K562 (cell line): ENCODE measurements around the gene HCN3. TPM values are rescaled to one million over a fixed set of nuclear protein-coding genes. Genes with fewer than 3 reads are reported as not detected.

Experiments used
- ATAC-seq: fragments of 200-7000 bp; cut with Tn5 transposase; 3 replicates; pipeline ENCODE4 v1.9.1; 2020; ENCODE audit warnings: moderate library complexity
- BruUV-seq: library from RNA; stranded (reverse); fragments of 400-500 nt; replicated peaks from 2 replicates; lab custom pipeline; 2021; lab: Mats Ljungman, UMichigan
- CTCF ChIA-PET: fragments of 300-600 bp; formaldehyde crosslinking; extraction: SDS; loops from one replicate; lab custom pipeline; 2021; ENCODE audit warnings: low intra/inter-chr PET ratio; lab: Yijun Ruan, JAX
- POLR2A ChIA-PET: fragments of 300-600, 350-650 bp; sonication (Branson Sonifier 250); formaldehyde crosslinking; extraction: SDS; loops from one replicate; lab custom pipeline; 2021; ENCODE audit warnings: antibody characterized with exemption, inconsistent platforms; lab: Yijun Ruan, JAX
- DNase-seq, 4 experiments: peaks; one replicate each; pipeline versions ENCODE4 v3.0.0 to v3.0.0-alpha.2; 2011 to 2018; ENCODE audit warnings: low spot score in 3 of 4, mixed read lengths in 3 of 4; ENCODE audit errors: extremely low read depth in 1 of 4
- FAIRE-seq: peaks from 2 replicates; lab custom pipeline; 2011; peaks lifted over from hg19 to GRCh38; lab: Jason Lieb, UNC
- H2AFZ ChIP-seq: 2 replicates; pipeline ENCODE4 v1.6.0; 2011; ENCODE audit warnings: low read depth, low read length, control low read depth, inconsistent platforms
- H3K27ac ChIP-seq: fragments of 200-600 bp; 3 replicates; pipeline ENCODE4 v1.8.0; 2011; ENCODE audit warnings: low read depth, mild to moderate bottlenecking, control low read depth, inconsistent platforms, low read length, moderate library complexity, mixed read lengths; ENCODE audit errors: extremely low read depth
- H3K27me3 ChIP-seq, 2 experiments: fragments of 300-600 bp in 1 of 2; 2 replicates in 1 of 2; 3 replicates in 1 of 2; pipeline versions ENCODE4 v1.6.0 to v1.8.0; 2011; ENCODE audit warnings: inconsistent platforms in 2 of 2, low read length in 2 of 2, mild to moderate bottlenecking in 1 of 2, mixed read lengths in 1 of 2, moderate library complexity in 1 of 2; ENCODE audit not compliant: control insufficient read depth in 2 of 2, insufficient read depth in 2 of 2
- H3K36me3 ChIP-seq: fragments of 300-600 bp; 3 replicates; pipeline ENCODE4 v1.8.0; 2011; ENCODE audit warnings: mild to moderate bottlenecking, low read length, inconsistent platforms; ENCODE audit not compliant: control insufficient read depth, insufficient read depth
- H3K4me1 ChIP-seq, 2 experiments: fragments of 200-600 bp in 1 of 2; replicated peaks in 1 of 2; 2 replicates in 1 of 2; 3 replicates in 1 of 2; pipeline versions ENCODE4 v1.5.1 to v1.8.0; 2011; ENCODE audit warnings: inconsistent platforms in 2 of 2, low read length in 2 of 2, mild to moderate bottlenecking in 1 of 2, mixed read lengths in 1 of 2, moderate library complexity in 1 of 2; ENCODE audit not compliant: control insufficient read depth in 2 of 2, insufficient read depth in 2 of 2
- H3K4me2 ChIP-seq: 2 replicates; pipeline ENCODE4 v1.6.1; 2011; ENCODE audit warnings: low read length, control low read depth, inconsistent platforms, mixed read lengths; ENCODE audit not compliant: insufficient read depth
- H3K4me3 ChIP-seq: fragments of 200-600 bp; sonication (generic), shearing (Covaris generic); 2 replicates; pipeline ENCODE4 v1.5.1; 2016; ENCODE audit warnings: control low read depth, inconsistent platforms
- H3K79me2 ChIP-seq: fragments of 200-600 bp; 3 replicates; pipeline ENCODE4 v1.8.0; 2011; ENCODE audit warnings: low read length, inconsistent platforms; ENCODE audit not compliant: control insufficient read depth, insufficient read depth
- H3K9ac ChIP-seq, 2 experiments: 2 replicates each; pipeline versions ENCODE4 v1.6.0 to v1.6.1; 2011; ENCODE audit warnings: low read depth in 2 of 2, low read length in 2 of 2, control low read depth in 1 of 2, inconsistent platforms in 1 of 2, mild to moderate bottlenecking in 1 of 2, mixed read lengths in 1 of 2; ENCODE audit not compliant: insufficient read depth in 1 of 2
- H3K9me1 ChIP-seq: one replicate; pipeline ENCODE4 v1.6.0; 2011; ENCODE audit warnings: inconsistent platforms, mild to moderate bottlenecking, low read length, moderate library complexity; ENCODE audit not compliant: control insufficient read depth, insufficient read depth
- H3K9me3 ChIP-seq: replicated peaks from 2 replicates; pipeline ENCODE4 v1.5.1; 2011; ENCODE audit warnings: low read depth, low read length, inconsistent platforms; ENCODE audit not compliant: control insufficient read depth, insufficient read depth
- H4K20me1 ChIP-seq: replicated peaks from 2 replicates; pipeline ENCODE4 v1.6.1; 2011; ENCODE audit warnings: low read length, inconsistent platforms, mixed read lengths; ENCODE audit not compliant: control insufficient read depth, insufficient read depth
- AFF4 ChIP-seq: sonication (generic); formaldehyde crosslinking; IDR thresholded peaks from 2 replicates; pipeline ENCODE4 v1.8.0; 2023; ENCODE audit warnings: mild to moderate bottlenecking, missing genetic modification reagents
- CHD1 ChIP-seq: fragments of 200-600 bp; sonication (generic); IDR thresholded peaks from one replicate; pipeline ENCODE4 v1.6.1; 2012; ENCODE audit warnings: mild to moderate bottlenecking, moderate library complexity, low read length, inconsistent platforms
- COPS2 ChIP-seq: fragments of 450-650 bp; conservative IDR thresholded peaks from 2 replicates; pipeline ENCODE4 v1.6.1; 2016; ENCODE audit warnings: mild to moderate bottlenecking, moderate library complexity
- FOSL1 ChIP-seq: fragments of 200-800 bp; sonication (Bioruptor generic); conservative IDR thresholded peaks from 2 replicates; pipeline ENCODE4 v1.6.1; 2016; ENCODE audit warnings: missing genetic modification characterization, missing compliant biosample characterization
- GTF2E2 ChIP-seq: fragments of 200-800 bp; sonication (Bioruptor generic); IDR thresholded peaks from 2 replicates; pipeline ENCODE4 v1.6.1; 2016; ENCODE audit warnings: missing genetic modification characterization, missing compliant biosample characterization
- LARP7 ChIP-seq: fragments of 450-650 bp; IDR thresholded peaks from 2 replicates; pipeline ENCODE4 v1.6.1; 2016
- MEF2A ChIP-seq: IDR thresholded peaks from 2 replicates; pipeline ENCODE4 v1.6.1; 2011; ENCODE audit warnings: low read depth, mild to moderate bottlenecking, low read length, moderate library complexity; ENCODE audit not compliant: control insufficient read depth
- PKNOX1 ChIP-seq: fragments of 450-650 bp; IDR thresholded peaks from 2 replicates; pipeline ENCODE4 v1.6.1; 2016
- PYGO2 ChIP-seq: fragments of 450-650 bp; IDR thresholded peaks from 2 replicates; pipeline ENCODE4 v1.6.1; 2016; ENCODE audit warnings: mild to moderate bottlenecking, missing genetic modification characterization, moderate library complexity, missing compliant biosample characterization
- SMARCA5 ChIP-seq: fragments of 450-650 bp; IDR thresholded peaks from 2 replicates; pipeline ENCODE4 v1.6.1; 2016
- YY1 ChIP-seq, 3 experiments: IDR thresholded peaks; 2 replicates each; pipeline ENCODE4 v1.6.1; 2011; ENCODE audit warnings: low read length in 2 of 3, mild to moderate bottlenecking in 2 of 3, moderate library complexity in 2 of 3, borderline replicate concordance in 1 of 3, control low read depth in 1 of 3, low read depth in 1 of 3; ENCODE audit not compliant: insufficient read depth in 3 of 3, insufficient replicate concordance in 2 of 3, control insufficient read depth in 1 of 3, insufficient read length in 1 of 3; ENCODE audit errors: extremely low read depth in 1 of 3
- ZNF140 ChIP-seq: fragments of 250-450 bp; sonication (Bioruptor Pico); IDR thresholded peaks from 2 replicates; pipeline ENCODE4 v1.8.0; 2021; ENCODE audit warnings: moderate library complexity, mild to moderate bottlenecking, inconsistent platforms
- ZNF146 ChIP-seq: IDR thresholded peaks from one replicate; pipeline ENCODE4 v1.6.1; 2018; ENCODE audit warnings: missing compliant biosample characterization; ENCODE audit not compliant: unreplicated experiment
- ZNF197 ChIP-seq: fragments of 200-800 bp; sonication (Bioruptor generic); IDR thresholded peaks from 2 replicates; pipeline ENCODE4 v1.6.1; 2016; ENCODE audit warnings: low read depth, missing genetic modification characterization, missing compliant biosample characterization
- ZNF324 ChIP-seq: fragments of 250-450 bp; sonication (Bioruptor Pico); IDR thresholded peaks from 2 replicates; pipeline ENCODE4 v1.4.0; 2020; ENCODE audit warnings: mild to moderate bottlenecking
- ZNF785 ChIP-seq: fragments of 250-450 bp; sonication (Bioruptor Pico); IDR thresholded peaks from 2 replicates; pipeline ENCODE4 v1.4.0; 2020; ENCODE audit warnings: mild to moderate bottlenecking
- WGBS: fragments of 100-300 bp; shearing (Covaris generic); methylation state at CpG from one replicate; pipeline ENCODE4 v1.1.6; 2016; ENCODE audit warnings: low coverage, mixed read lengths; ENCODE audit not compliant: insufficient coverage; ENCODE audit errors: missing lambda C conversion rate; 5-methylcytosine and 5-hydroxymethylcytosine counted together
- in situ Hi-C: fragments of 300-500 bp; cut with MboI; formaldehyde crosslinking; loops from 4 replicates; pipeline ENCODE4 v1.15.0; 2018; ENCODE audit warnings: inconsistent platforms, mixed read lengths
- intact Hi-C: fragments of 100-400 bp; cut with micrococcal nuclease; formaldehyde crosslinking; loops from 2 replicates; pipeline ENCODE4 v1.14.2; 2022
- polyA plus RNA-seq, 8 experiments: library from polyadenylated mRNA; depleted of rRNA in 4 of 8; stranded (reverse) in 5 of 8; unstranded in 3 of 8; fragments of >200 nt; fragmentation: Nextera tagmentation in 2 of 8; fragmentation: Illumina TruSeq in 1 of 8; extraction: Ambion mirVana in 2 of 8; extraction: Trizol in 1 of 8; gene quantifications; 2 replicates each; pipeline versions ENCODE4 v1.2.1 to v1.2.3, GENCODE V29; 2011 to 2014; ENCODE audit warnings: inconsistent platforms in 1 of 8, missing spikeins in 1 of 8
- total RNA-seq, 7 experiments: library from RNA; depleted of rRNA in 6 of 7; stranded (reverse); fragments of >200 nt in 6 of 7; fragmentation: Illumina TruSeq in 2 of 7; extraction: Trizol in 2 of 7; gene quantifications; 2 replicates each; pipeline versions ENCODE4 v1.2.1 to v1.2.3, GENCODE V29; 2011 to 2021; ENCODE audit warnings: low replicate concordance in 1 of 7

HCN3 gene
- total and polyA plus RNA-seq, 9 of the 15 experiments (the other 6 are each of a cell fraction or from before 2014, with no cell fraction given) = 0.91 to 9.7 (median 3.9) TPM

- peaks cover 4% of the 10 kb centered on the region for H3K9me1 ChIP-seq
- in situ Hi-C loops (loop anchor here (25.0 kb wide), 1 partner anchor 1417 kb away; the partner anchor contains the start of genes ISG20L2, METTL25B and MRPL24), intact Hi-C loops (loop anchor here (10.0 kb wide), 1 partner anchor 275 kb away; no protein-coding TSS in a partner anchor)
- ChIA-PET CTCF (no interaction called here), POLR2A (interaction anchor here (0.7 to 5.7 kb wide), 10 partner anchors 8 to 243 kb away, joined by 3 to 30 read pairs (median 4); partner anchors contain the start of genes ASH1L, CLK2, ENTREP3 and FDPS)
- TF ChIP-seq ZNF146 (CRISPR knock-in tag) (no peak), PYGO2 (tag) (no peak), PKNOX1 (no peak), YY1 (IDR thresholded peaks at IDR 0.05; ENCODE audit: borderline replicate concordance in 1 of 3, control insufficient read depth in 1 of 3, extremely low read depth in 1 of 3, insufficient read depth in 3 of 3, insufficient read length in 1 of 3, insufficient replicate concordance in 2 of 3, low read depth in 1 of 3, low read length in 2 of 3) (no peak), CHD1 (no peak), SMARCA5 (no peak), COPS2 (no peak), ZNF324 (CRISPR knock-in tag) (no peak), LARP7 (no peak), MEF2A (no peak), ZNF140 (no peak), GTF2E2 (tag) (no peak), AFF4 (CRISPR knock-in tag) (no peak), ZNF197 (CRISPR knock-in tag) (no peak), ZNF785 (CRISPR knock-in tag) (no peak), FOSL1 (tag) (no peak)
- no peak overlapping the region for H3K4me3 ChIP-seq
- WGBS = 69% methylated on average over 11 of the region's 11 CpGs
- peak in 1 of 4 experiments; percentile 41 for DNase-seq
- H3K9me3 ChIP-seq = no peaks in the 10 kb centered on the region
- H3K4me1 ChIP-seq = peaks cover 8 to 52% of the 10 kb centered on the region in 2 experiments; a peak in 4 of 5 replicates
- BruUV-seq = no TSS peak
- H2AFZ ChIP-seq = no peak overlapping the region
- H3K4me2 ChIP-seq = peak overlapping the region; percentile 40
- H3K79me2 ChIP-seq = peaks cover 10% of the 10 kb centered on the region
- H3K27ac ChIP-seq = peak overlapping the region; percentile 53; the same call in 2 of the 3 replicates
- no peak for ATAC-seq
- FAIRE-seq = no peak
- peak overlapping the region in 1 of 2 experiments; percentile 66; a peak in 2 of 4 replicates for H3K9ac ChIP-seq
- peaks cover 50% of the 10 kb centered on the region for H3K36me3 ChIP-seq
- H3K27me3 ChIP-seq = no peaks in the 10 kb centered on the region
- H4K20me1 ChIP-seq = peaks cover 14% of the 10 kb centered on the region
These were observed 43.0 kb downstream of the HCN3 start for GRCh38 chr1:155320252-155320651.
